Panc1 (cell line): ENCODE results near the gene SEC16A. TPM values are rescaled to one million over a fixed set of nuclear protein-coding genes. Genes with fewer than 3 reads are reported as not detected.

Experiments
- ATAC-seq: fragments of 200-7000 bp; cut with Tn5 transposase; 2 replicates; pipeline ENCODE4 v1.9.1; 2020; ENCODE audit warnings: mild to moderate bottlenecking, moderate library complexity
- BruUV-seq: library from RNA; stranded (reverse); fragments of 400-500 nt; replicated peaks from 2 replicates; lab custom pipeline; 2021; lab: Mats Ljungman, UMichigan
- CTCF ChIA-PET: fragments of 300-600 bp; sonication (Branson Sonifier 250); formaldehyde crosslinking; loops from one replicate; lab custom pipeline; 2022; ENCODE audit warnings: antibody characterized with exemption; lab: Charles Lee
- POLR2A ChIA-PET: fragments of 300-600 bp; sonication (Branson Sonifier 250); formaldehyde crosslinking; loops from one replicate; lab custom pipeline; 2022; ENCODE audit warnings: antibody characterized with exemption; lab: Charles Lee
- DNase-seq: peaks from one replicate; pipeline ENCODE4 v3.0.0-alpha.2; 2010; ENCODE audit warnings: low read depth, low spot score
- H3K27ac ChIP-seq: 2 replicates; pipeline ENCODE4 v1.5.1; 2011; ENCODE audit warnings: mild to moderate bottlenecking, low read length, inconsistent platforms
- H3K27me3 ChIP-seq: fragments of 200-500 bp; sonication (Bioruptor generic); 2 replicates; pipeline ENCODE4 v1.6.0; 2014; ENCODE audit warnings: low read length, inconsistent platforms; ENCODE audit not compliant: control insufficient read depth, insufficient read depth
- H3K36me3 ChIP-seq: fragments of 200-500 bp; sonication (Bioruptor generic); 2 replicates; pipeline ENCODE4 v1.5.1; 2014; ENCODE audit warnings: inconsistent platforms, mild to moderate bottlenecking, low read length, moderate library complexity; ENCODE audit not compliant: control insufficient read depth, insufficient read depth
- H3K4me1 ChIP-seq: 2 replicates; pipeline ENCODE4 v1.5.1; 2011; ENCODE audit warnings: inconsistent platforms, mild to moderate bottlenecking, low read length, moderate library complexity; ENCODE audit not compliant: control insufficient read depth, insufficient read depth
- H3K4me3 ChIP-seq, 2 experiments: 2 replicates each; pipeline ENCODE4 v1.5.1; 2011 to 2012; ENCODE audit warnings: low read depth in 2 of 2, low read length in 2 of 2, mild to moderate bottlenecking in 2 of 2, inconsistent platforms in 1 of 2, moderate library complexity in 1 of 2
- H3K9me3 ChIP-seq: fragments of 200-500 bp; sonication (Bioruptor generic); 2 replicates; pipeline ENCODE4 v1.5.1; 2014; ENCODE audit warnings: low read depth, mild to moderate bottlenecking, inconsistent platforms, low read length, moderate library complexity; ENCODE audit not compliant: control insufficient read depth, insufficient read depth
- CTCF ChIP-seq: fragments of 450-650 bp; IDR thresholded peaks from 2 replicates; pipeline ENCODE4 v1.5.1; 2017; ENCODE audit warnings: mild to moderate bottlenecking
- POLR2AphosphoS5 ChIP-seq: IDR thresholded peaks from 2 replicates; pipeline ENCODE4 v1.6.1; 2012; ENCODE audit warnings: mild to moderate bottlenecking, low read depth, low read length, moderate library complexity
- REST ChIP-seq, 2 experiments: IDR thresholded peaks; 2 replicates each; pipeline ENCODE4 v1.6.1; 2011 to 2012; ENCODE audit warnings: low read depth in 2 of 2, control low read depth in 1 of 2, low read length in 1 of 2, mild to moderate bottlenecking in 1 of 2, moderate library complexity in 1 of 2; ENCODE audit not compliant: insufficient read depth in 1 of 2
- SIN3A ChIP-seq: IDR thresholded peaks from 2 replicates; pipeline ENCODE4 v1.6.1; 2012; ENCODE audit warnings: low read depth, mild to moderate bottlenecking, low read length, moderate library complexity, borderline replicate concordance; ENCODE audit not compliant: insufficient read depth
- TCF7L2 ChIP-seq: IDR thresholded peaks from 2 replicates; pipeline ENCODE4 v1.6.1; 2011; ENCODE audit warnings: mild to moderate bottlenecking, low read depth, low read length, inconsistent platforms
- in situ Hi-C: cut with HindIII; loops from 2 replicates; pipeline ENCODE4 v1.10.0; 2016; ENCODE audit warnings: low sequenced_read_pairs, low pct_unique_long_range_greater_than_20kb
- intact Hi-C: fragments of 100-400 bp; cut with micrococcal nuclease; formaldehyde crosslinking; loops from one replicate; pipeline ENCODE4 v1.10.0; 2022; ENCODE audit not compliant: unreplicated experiment
- total RNA-seq: library from RNA; stranded (reverse); gene quantifications from one replicate; pipeline ENCODE4 v1.2.1, GENCODE V29; 2021; ENCODE audit not compliant: unreplicated experiment

Gene SEC16A
- total RNA-seq, 1 experiment from 2014 or later: 76.5 TPM

- ChIA-PET POLR2A (no interaction called here), CTCF (no interaction called here)
- intact Hi-C loops: no loop called here
- Histone ChIP-seq H3K36me3 (peaks cover 6% of the 10 kb centered on the region; the same call in 1 of the 2 replicates), H3K4me3 (no peak overlapping the region), H3K4me1 (no peaks in the 10 kb centered on the region), H3K27ac (no peak overlapping the region), H3K27me3 (no peaks in the 10 kb centered on the region), H3K9me3 (no peaks in the 10 kb centered on the region)
- TF ChIP-seq TCF7L2 (no peak), SIN3A (no peak), REST (IDR thresholded peaks at IDR 0.05; ENCODE audit: insufficient read depth in 1 of 2, low read depth in 2 of 2, low read length in 1 of 2) (no peak), CTCF (no peak), POLR2AphosphoS5 (no peak)
- BruUV-seq: no TSS peak
- DNase-seq (no peak), ATAC-seq (no peak)
- in situ Hi-C loops: no loop called here
Measured at GRCh38 chr9:136448655-136449054, 34.2 kb downstream of the SEC16A start.

- peak; percentile 30; the same call in 1 of the 2 replicates for ATAC-seq
- H3K27ac ChIP-seq: no peak overlapping the region
- H3K4me1 ChIP-seq: no peaks in the 10 kb centered on the region
- in situ Hi-C loops (no loop called here), intact Hi-C loops (no loop called here)
- ChIA-PET CTCF (no interaction called here), POLR2A (no interaction called here)
- H3K4me3 ChIP-seq: no peak overlapping the region
- no peak for TF ChIP-seq CTCF
- TF ChIP-seq REST (IDR thresholded peaks at IDR 0.05; ENCODE audit: insufficient read depth in 1 of 2, low read depth in 2 of 2, low read length in 1 of 2): no peak
- H3K36me3 ChIP-seq: peaks cover 6% of the 10 kb centered on the region; the same call in 1 of the 2 replicates
- no peak for DNase-seq
- no peaks in the 10 kb centered on the region for H3K27me3 ChIP-seq
- no TSS peak for BruUV-seq
- no peaks in the 10 kb centered on the region for H3K9me3 ChIP-seq
Measured at GRCh38 chr9:136447173-136447778, 35.6 kb downstream of the SEC16A start.
